Tibial nerve (tissue), 4 donors: ENCODE data around the gene SPTLC2. TPM values are rescaled to one million over a fixed set of nuclear protein-coding genes. Genes with fewer than 3 reads are reported as not detected.

Experiments used
- DNase-seq, 2 donors: peaks; one replicate each; pipeline ENCODE4 v3.0.0-alpha.2; 2019; ENCODE audit warnings: low spot score in 2 of 2
- H3K27ac ChIP-seq, 4 donors: fragments of 200-600 bp; sonication (generic) in 3 of 4; one replicate each; pipeline ENCODE4 v1.5.1; 2017 to 2019; ENCODE audit warnings: mild to moderate bottlenecking in 1 of 4
- H3K27me3 ChIP-seq, 2 donors: fragments of 200-600 bp; sonication (generic) in 1 of 2; one replicate each; pipeline versions ENCODE4 v1.5.1 to v1.6.0; 2017 to 2019
- H3K36me3 ChIP-seq, 3 donors: fragments of 200-600 bp; sonication (generic); one replicate each; pipeline ENCODE4 v1.5.1; 2018 to 2019
- H3K4me1 ChIP-seq, 4 donors: fragments of 200-600 bp; sonication (generic) in 3 of 4; one replicate each; pipeline ENCODE4 v1.5.1; 2017 to 2019
- H3K4me3 ChIP-seq, 4 donors: fragments of 200-600 bp; sonication (generic) in 3 of 4; one replicate each; pipeline ENCODE4 v1.5.1; 2017 to 2019; ENCODE audit warnings: mild to moderate bottlenecking in 1 of 4, moderate library complexity in 1 of 4
- H3K9me3 ChIP-seq, 4 donors: fragments of 200-600 bp; sonication (generic) in 3 of 4; one replicate each; pipeline ENCODE4 v1.5.1; 2017 to 2019
- CTCF ChIP-seq, 5 experiments: fragments of 200-600 bp in 3 of 5; fragments of 450-650 bp in 2 of 5; sonication (generic) in 3 of 5; IDR thresholded peaks; one replicate each; pipeline ENCODE4 v1.5.1; 2016 to 2019; ENCODE audit warnings: antibody characterized with exemption in 5 of 5, mild to moderate bottlenecking in 3 of 5, moderate library complexity in 2 of 5
- EP300 ChIP-seq, 2 donors: sonication (generic); formaldehyde crosslinking; IDR thresholded peaks; one replicate each; pipeline ENCODE4 v1.6.1; 2017; ENCODE audit warnings: antibody characterized with exemption in 2 of 2, mild to moderate bottlenecking in 1 of 2
- POLR2A ChIP-seq, 2 donors: fragments of 450-650 bp; IDR thresholded peaks; one replicate each; pipeline ENCODE4 v1.6.1; 2017; ENCODE audit warnings: antibody characterized with exemption in 2 of 2, mild to moderate bottlenecking in 2 of 2, moderate library complexity in 2 of 2
- WGBS, 2 donors: methylation state at CpG; one replicate each; pipeline ENCODE4 v1.1.5; 2018; 5-methylcytosine and 5-hydroxymethylcytosine counted together
- total RNA-seq, 4 donors: library from RNA; depleted of rRNA; stranded (reverse); fragments of >200 nt; gene quantifications; one replicate each; pipeline ENCODE4 v1.1.0, GENCODE V29; 2016

Gene SPTLC2
- total RNA-seq, 4 donors from 2014 or later: 25.5 to 45.2 (median 29.7) TPM

GRCh38 chr14:77508876-77509275 is 107.6 kb downstream of the SPTLC2 start:
- H3K4me3 ChIP-seq: no peak overlapping the region
- TF ChIP-seq POLR2A (IDR thresholded peaks at IDR 0.05): no peak
- TF ChIP-seq EP300 (IDR thresholded peaks at IDR 0.05): no peak
- no peak for TF ChIP-seq CTCF (IDR thresholded peaks at IDR 0.05)
- H3K4me1 ChIP-seq: no peaks in the 10 kb centered on the region
- peaks cover 0 to 69% (median 5%) of the 10 kb centered on the region in 3 donors for H3K36me3 ChIP-seq
- DNase-seq: no peak
- WGBS, 2 donors: 90 to 98% methylated on average over 3 of the region's 3 CpGs
- H3K27ac ChIP-seq: no peak overlapping the region
- H3K9me3 ChIP-seq: peaks cover 0 to 5% (median 0%) of the 10 kb centered on the region in 4 donors
- no peaks in the 10 kb centered on the region for H3K27me3 ChIP-seq

GRCh38 chr14:77508249-77508648 is 108.2 kb downstream of the SPTLC2 start:
- peaks cover 0 to 68% (median 5%) of the 10 kb centered on the region in 3 donors for H3K36me3 ChIP-seq
- H3K27ac ChIP-seq: no peak overlapping the region
- H3K9me3 ChIP-seq: peaks cover 0 to 11% (median 0%) of the 10 kb centered on the region in 4 donors
- 85 to 95% methylated on average over 4 of the region's 4 CpGs for WGBS, 2 donors
- H3K4me3 ChIP-seq: no peak overlapping the region
- no peaks in the 10 kb centered on the region for H3K4me1 ChIP-seq
- TF ChIP-seq POLR2A (IDR thresholded peaks at IDR 0.05) (no peak), EP300 (IDR thresholded peaks at IDR 0.05) (no peak), CTCF (IDR thresholded peaks at IDR 0.05) (no peak)
- no peaks in the 10 kb centered on the region for H3K27me3 ChIP-seq
- no peak for DNase-seq

GRCh38 chr14:77507762-77508161 is 108.7 kb downstream of the SPTLC2 start:
- WGBS, 2 donors: 98 to 99% methylated on average over 3 of the region's 3 CpGs
- Histone ChIP-seq H3K36me3 (peaks cover 0 to 68% (median 5%) of the 10 kb centered on the region in 3 donors), H3K4me1 (no peaks in the 10 kb centered on the region)

GRCh38 chr14:77505031-77505430 is 111.4 kb downstream of the SPTLC2 start:
- DNase-seq: no peak
- no peak overlapping the region for H3K4me3 ChIP-seq
- H3K27ac ChIP-seq: no peak overlapping the region
- H3K9me3 ChIP-seq: peaks cover 0 to 13% (median 0%) of the 10 kb centered on the region in 4 donors
- H3K36me3 ChIP-seq: peaks cover 0 to 41% (median 0%) of the 10 kb centered on the region in 3 donors
- no peaks in the 10 kb centered on the region for H3K4me1 ChIP-seq
- H3K27me3 ChIP-seq: peaks cover 0 to 3% of the 10 kb centered on the region in 2 donors
- 69 to 81% methylated on average over 4 of the region's 4 CpGs for WGBS, 2 donors
- TF ChIP-seq EP300 (IDR thresholded peaks at IDR 0.05): no peak
- TF ChIP-seq CTCF (IDR thresholded peaks at IDR 0.05): no peak
- TF ChIP-seq POLR2A (IDR thresholded peaks at IDR 0.05): no peak

More at GRCh38 chr14:77507762-77508161, 108.7 kb downstream of the SPTLC2 start:
- no peak overlapping the region for H3K27ac ChIP-seq
- H3K9me3 ChIP-seq: peaks cover 0 to 13% (median 0%) of the 10 kb centered on the region in 4 donors
- TF ChIP-seq POLR2A (IDR thresholded peaks at IDR 0.05) (no peak), CTCF (IDR thresholded peaks at IDR 0.05) (no peak), EP300 (IDR thresholded peaks at IDR 0.05) (no peak)
- DNase-seq: no peak
- no peak overlapping the region for H3K4me3 ChIP-seq
- H3K27me3 ChIP-seq: no peaks in the 10 kb centered on the region

- peaks cover 0 to 23% (median 0%) of the 10 kb centered on the region in 3 donors for H3K36me3 ChIP-seq
- peaks cover 0 to 14% (median 7%) of the 10 kb centered on the region in 4 donors for H3K4me1 ChIP-seq
- peaks cover 0 to 13% (median 0%) of the 10 kb centered on the region in 4 donors for H3K9me3 ChIP-seq
- DNase-seq: no peak
- WGBS, 2 donors: 96 to 98% methylated on average over 5 of the region's 5 CpGs
- no peak overlapping the region for H3K4me3 ChIP-seq
- peaks cover 0 to 21% of the 10 kb centered on the region in 2 donors for H3K27me3 ChIP-seq
- no peak overlapping the region for H3K27ac ChIP-seq
- TF ChIP-seq EP300 (IDR thresholded peaks at IDR 0.05) (no peak), CTCF (IDR thresholded peaks at IDR 0.05) (no peak), POLR2A (IDR thresholded peaks at IDR 0.05) (no peak)
These were observed 113.3 kb downstream of the SPTLC2 start for GRCh38 chr14:77503138-77503537.
